H1 (cell line): ENCODE measurements around the gene FAM228B. TPM values are rescaled to one million over a fixed set of nuclear protein-coding genes. Genes with fewer than 3 reads are reported as not detected.

Source experiments
- CTCF ChIA-PET: fragments of 300-600 bp; sonication (Branson Sonifier 250); formaldehyde crosslinking; loops from one replicate; lab custom pipeline; 2021; ENCODE audit not compliant: partially characterized antibody; lab: Charles Lee
- POLR2A ChIA-PET: fragments of 300-600 bp; sonication (Branson Sonifier 250); formaldehyde crosslinking; loops from one replicate; lab custom pipeline; 2021; ENCODE audit warnings: inconsistent platforms; ENCODE audit not compliant: partially characterized antibody; lab: Charles Lee
- DNase-seq, 2 experiments: peaks; one replicate each; pipeline versions ENCODE4 v3.0.0 to v3.0.0-alpha.2; 2010 to 2022; ENCODE audit warnings: low spot score in 2 of 2, low read depth in 1 of 2, mixed read lengths in 1 of 2
- FAIRE-seq: peaks from 2 replicates; lab custom pipeline; 2011; peaks lifted over from hg19 to GRCh38; lab: Jason Lieb, UNC
- H2AFZ ChIP-seq: 2 replicates; pipeline ENCODE4 v1.8.1; 2012; ENCODE audit warnings: low read length, inconsistent platforms
- H2AK5ac ChIP-seq: 2 replicates; pipeline ENCODE4 v1.6.1; 2013; ENCODE audit warnings: low read depth, low read length
- H2BK120ac ChIP-seq: replicated peaks from 2 replicates; pipeline ENCODE3; 2013; ENCODE audit warnings: low read depth, low read length, inconsistent platforms
- H2BK12ac ChIP-seq: 2 replicates; pipeline ENCODE4 v1.6.1; 2013; ENCODE audit warnings: low read depth, low read length
- H2BK15ac ChIP-seq: 2 replicates; pipeline ENCODE4 v1.6.1; 2013; ENCODE audit warnings: low read length
- H2BK20ac ChIP-seq: 2 replicates; pipeline ENCODE4 v1.6.1; 2013; ENCODE audit warnings: low read length
- H2BK5ac ChIP-seq: 2 replicates; pipeline ENCODE4 v1.6.1; 2013; ENCODE audit warnings: low read depth, low read length
- H3K14ac ChIP-seq: 2 replicates; pipeline ENCODE4 v1.6.1; 2013; ENCODE audit warnings: inconsistent platforms; ENCODE audit not compliant: insufficient read length
- H3K18ac ChIP-seq: 2 replicates; pipeline ENCODE4 v1.6.1; 2013; ENCODE audit warnings: low read length; ENCODE audit errors: extremely low read depth
- H3K23ac ChIP-seq: 2 replicates; pipeline ENCODE4 v1.6.1; 2013; ENCODE audit warnings: inconsistent platforms; ENCODE audit not compliant: insufficient read length
- H3K23me2 ChIP-seq: 2 replicates; pipeline ENCODE4 v1.6.1; 2013; ENCODE audit warnings: low read depth, low read length
- H3K27ac ChIP-seq: 2 replicates; pipeline ENCODE4 v1.6.1; 2011; ENCODE audit warnings: low read depth, low read length, inconsistent platforms
- H3K27me3 ChIP-seq, 4 experiments: replicated peaks in 1 of 4; 1 replicate in 1 of 4; 2 replicates in 3 of 4; pipeline versions ENCODE4 v1.6.1 to v1.8.1; 2011 to 2013; ENCODE audit warnings: low read length in 3 of 4, mild to moderate bottlenecking in 3 of 4, inconsistent platforms in 2 of 4, mixed read lengths in 2 of 4, moderate library complexity in 1 of 4; ENCODE audit not compliant: control insufficient read depth in 3 of 4, insufficient read depth in 3 of 4; ENCODE audit errors: extremely low read depth in 1 of 4
- H3K36me3 ChIP-seq, 4 experiments: 2 replicates each; pipeline versions ENCODE4 v1.6.1 to v1.8.1; 2011 to 2013; ENCODE audit warnings: mild to moderate bottlenecking in 4 of 4, low read length in 3 of 4, moderate library complexity in 2 of 4, control low read depth in 1 of 4, inconsistent platforms in 1 of 4; ENCODE audit not compliant: insufficient read depth in 4 of 4, control insufficient read depth in 2 of 4
- H3K4ac ChIP-seq: replicated peaks from 2 replicates; pipeline ENCODE3; 2013; ENCODE audit warnings: low read length, low read depth, mixed read lengths, inconsistent platforms; ENCODE audit not compliant: insufficient read length
- H3K4me1 ChIP-seq, 4 experiments: replicated peaks in 1 of 4; 1 replicate in 1 of 4; 2 replicates in 3 of 4; pipeline versions ENCODE4 v1.6.1 to v1.8.1; 2011 to 2013; ENCODE audit warnings: low read length in 3 of 4, inconsistent platforms in 2 of 4, mixed read lengths in 1 of 4; ENCODE audit not compliant: insufficient read depth in 4 of 4, control insufficient read depth in 3 of 4
- H3K4me2 ChIP-seq, 2 experiments: 2 replicates each; pipeline versions ENCODE4 v1.6.1 to v1.8.1; 2011 to 2013; ENCODE audit warnings: low read depth in 2 of 2, low read length in 2 of 2, control low read depth in 1 of 2, inconsistent platforms in 1 of 2, mild to moderate bottlenecking in 1 of 2; ENCODE audit not compliant: insufficient read depth in 1 of 2
- H3K4me3 ChIP-seq, 4 experiments: fragments of 200-600, 300-600 bp in 1 of 4; sonication (generic), shearing (Covaris generic), sonication (Bioruptor Twin) in 1 of 4; 2 replicates each; pipeline versions ENCODE4 v1.5.1 to v1.8.1; 2011 to 2016; ENCODE audit warnings: low read length in 4 of 4, low read depth in 3 of 4, control low read depth in 2 of 4, inconsistent platforms in 2 of 4, mild to moderate bottlenecking in 2 of 4, mixed read lengths in 1 of 4, moderate library complexity in 1 of 4; ENCODE audit not compliant: insufficient read depth in 2 of 4; ENCODE audit errors: extremely low read depth in 1 of 4
- H3K56ac ChIP-seq: replicated peaks from 2 replicates; pipeline ENCODE3; 2013; ENCODE audit warnings: low read depth, mild to moderate bottlenecking, mixed read lengths, low read length, inconsistent platforms; ENCODE audit not compliant: insufficient read length
- H3K79me1 ChIP-seq: 2 replicates; pipeline ENCODE4 v1.6.1; 2013; ENCODE audit warnings: low read depth, low read length, control low read depth
- H3K79me2 ChIP-seq, 2 experiments: 2 replicates each; pipeline versions ENCODE4 v1.6.1 to v1.8.1; 2012 to 2013; ENCODE audit warnings: low read length in 2 of 2, mild to moderate bottlenecking in 2 of 2, inconsistent platforms in 1 of 2; ENCODE audit not compliant: insufficient read depth in 2 of 2, control insufficient read depth in 1 of 2
- H3K9ac ChIP-seq, 4 experiments: replicated peaks in 1 of 4; 1 replicate in 1 of 4; 2 replicates in 3 of 4; pipeline versions ENCODE4 v1.6.1 to v1.8.1; 2011 to 2013; ENCODE audit warnings: low read depth in 3 of 4, low read length in 3 of 4, control low read depth in 2 of 4, mild to moderate bottlenecking in 2 of 4, moderate library complexity in 2 of 4, inconsistent platforms in 1 of 4; ENCODE audit errors: extremely low read depth in 1 of 4
- H3K9me3 ChIP-seq, 2 experiments: 2 replicates each; pipeline versions ENCODE4 v1.6.1 to v1.8.1; 2012 to 2013; ENCODE audit warnings: mild to moderate bottlenecking in 2 of 2, moderate library complexity in 2 of 2, control low read depth in 1 of 2, inconsistent platforms in 1 of 2, low read depth in 1 of 2, low read length in 1 of 2, mixed read lengths in 1 of 2; ENCODE audit not compliant: insufficient read depth in 2 of 2
- H4K20me1 ChIP-seq, 2 experiments: replicated peaks in 1 of 2; 2 replicates each; pipeline versions ENCODE3 to v1.8.1; 2011 to 2013; ENCODE audit warnings: inconsistent platforms in 2 of 2, low read length in 2 of 2, mild to moderate bottlenecking in 1 of 2; ENCODE audit not compliant: insufficient read depth in 2 of 2, control insufficient read depth in 1 of 2
- H4K5ac ChIP-seq: 2 replicates; pipeline ENCODE4 v1.6.1; 2013; ENCODE audit warnings: low read length, low read depth, mixed read lengths, inconsistent platforms; ENCODE audit not compliant: insufficient read length
- H4K8ac ChIP-seq: 2 replicates; pipeline ENCODE4 v1.8.0; 2013; ENCODE audit warnings: mild to moderate bottlenecking, moderate library complexity, low read length, inconsistent platforms; ENCODE audit not compliant: insufficient read depth; ENCODE audit errors: extremely low read depth
- H4K91ac ChIP-seq: replicated peaks from 2 replicates; pipeline ENCODE3; 2013; ENCODE audit warnings: low read length, mixed read lengths, inconsistent platforms; ENCODE audit not compliant: insufficient read length
- MAFK ChIP-seq: IDR thresholded peaks from 2 replicates; pipeline ENCODE4 v1.6.1; 2012; ENCODE audit warnings: low read depth, mild to moderate bottlenecking, improper control_type of control experiment, low read length
- SRF ChIP-seq: IDR thresholded peaks from 2 replicates; pipeline ENCODE4 v1.6.1; 2011; ENCODE audit warnings: mild to moderate bottlenecking, low read depth, low read length, moderate library complexity
- ZNF274 ChIP-seq: IDR thresholded peaks from 2 replicates; pipeline ENCODE4 v1.7.0; 2012; ENCODE audit warnings: low read length, borderline replicate concordance; ENCODE audit errors: extremely low read depth
- WGBS, 2 experiments: shearing (Covaris generic) in 1 of 2; methylation state at CpG; one replicate each; pipeline versions ENCODE4 v1.1.6 to v1.1.7; 2013 to 2015; ENCODE audit warnings: low lambda C conversion rate in 2 of 2, mixed read lengths in 2 of 2, inconsistent platforms in 1 of 2, low coverage in 1 of 2, missing lambda C conversion rate in 1 of 2; ENCODE audit not compliant: insufficient replicate concordance in 2 of 2, insufficient coverage in 1 of 2, insufficient read length in 1 of 2; ENCODE audit errors: extremely low coverage in 1 of 2, missing lambda C conversion rate in 1 of 2; 5-methylcytosine and 5-hydroxymethylcytosine counted together
- polyA plus RNA-seq, 7 experiments: library from polyadenylated mRNA; depleted of rRNA in 3 of 7; stranded (reverse) in 5 of 7; unstranded in 2 of 7; fragments of >200 nt in 5 of 7; fragments of 200-250 nt in 2 of 7; gene quantifications; 1 replicate in 5 of 7; 2 replicates in 1 of 7; 4 replicates in 1 of 7; pipeline versions ENCODE4 v1.2.1 to v1.2.3, GENCODE V29; 2011 to 2013; ENCODE audit warnings: missing spikeins in 2 of 7, mixed read lengths in 2 of 7
- total RNA-seq: library from RNA; stranded (reverse); fragmentation: NEBNext Ultra II Directional; extraction: Animal tissue kit (Norgen Biotek cat#: 25700); gene quantifications from 2 replicates; pipeline ENCODE4 v1.2.1, GENCODE V29; 2021

The FAM228B gene
- total and polyA plus RNA-seq, 2 of the 8 experiments (the other 6 are each of a cell fraction or from before 2014, with no cell fraction given): 1.4 to 3.2 TPM

- H3K27me3 ChIP-seq: no peaks in the 10 kb centered on the region; a peak in 1 of 7 replicates
- 79% methylated on average over 11 of the region's 12 CpGs; no CpG with 5 or more reads in 1 of the 2 experiments for WGBS, 2 experiments
- POLR2A ChIA-PET: interaction anchor here (0.6 to 2.3 kb wide), 2 partner anchors 13 to 145 kb away, joined by 3 to 6 read pairs; no protein-coding TSS in a partner anchor
Observed at GRCh38 chr2:24199968-24200590, 76.8 kb downstream of the FAM228B start.

More at GRCh38 chr2:24199968-24200590, 76.8 kb downstream of the FAM228B start:
- FAIRE-seq (no peak), DNase-seq (no peak)
- CTCF ChIA-PET: interaction anchor here (0.6 to 2.2 kb wide), 4 partner anchors 9 to 159 kb away, joined by 3 to 9 read pairs (median 6); no protein-coding TSS in a partner anchor
- H3K27ac ChIP-seq: no peak overlapping the region
- H2BK12ac ChIP-seq: no peak overlapping the region
- no peaks in the 10 kb centered on the region for H3K4me1 ChIP-seq
- no peak overlapping the region for H2BK120ac ChIP-seq
- H4K91ac ChIP-seq: no peak overlapping the region
- H2AK5ac ChIP-seq: no peak overlapping the region
- no peak overlapping the region for H3K4me3 ChIP-seq
- H2BK15ac ChIP-seq: no peak overlapping the region
- no peak overlapping the region for H2BK20ac ChIP-seq
- no peak overlapping the region for H3K18ac ChIP-seq
- H3K36me3 ChIP-seq: no peaks in the 10 kb centered on the region
- H3K23me2 ChIP-seq: no peaks in the 10 kb centered on the region
- no peak overlapping the region for H2BK5ac ChIP-seq
- no peak for TF ChIP-seq SRF
- no peak for TF ChIP-seq MAFK
- no peak for TF ChIP-seq ZNF274
- H2AFZ ChIP-seq: no peak overlapping the region
- no peaks in the 10 kb centered on the region for H3K79me2 ChIP-seq
- no peaks in the 10 kb centered on the region for H3K79me1 ChIP-seq
- no peak overlapping the region for H3K23ac ChIP-seq
- no peak overlapping the region for H3K4me2 ChIP-seq
- peak overlapping the region; percentile 46 for H3K4ac ChIP-seq
- H3K14ac ChIP-seq: no peak overlapping the region
- H4K8ac ChIP-seq: no peak overlapping the region
- no peak overlapping the region for H3K9ac ChIP-seq
- no peak overlapping the region for H3K56ac ChIP-seq
- H4K5ac ChIP-seq: no peak overlapping the region
- peaks cover 0 to 2% of the 10 kb centered on the region in 2 experiments for H4K20me1 ChIP-seq
- no peaks in the 10 kb centered on the region for H3K9me3 ChIP-seq
